ENCODE results near the gene C22orf39.

Gene C22orf39

GRCh38 chr22:19476023-19476422, 28.5 kb upstream of the C22orf39 start:
- DNase-seq = no peak

- no peak for DNase-seq
Measured at GRCh38 chr22:19473578-19473977, 26.1 kb upstream of the C22orf39 start.

DNA sequence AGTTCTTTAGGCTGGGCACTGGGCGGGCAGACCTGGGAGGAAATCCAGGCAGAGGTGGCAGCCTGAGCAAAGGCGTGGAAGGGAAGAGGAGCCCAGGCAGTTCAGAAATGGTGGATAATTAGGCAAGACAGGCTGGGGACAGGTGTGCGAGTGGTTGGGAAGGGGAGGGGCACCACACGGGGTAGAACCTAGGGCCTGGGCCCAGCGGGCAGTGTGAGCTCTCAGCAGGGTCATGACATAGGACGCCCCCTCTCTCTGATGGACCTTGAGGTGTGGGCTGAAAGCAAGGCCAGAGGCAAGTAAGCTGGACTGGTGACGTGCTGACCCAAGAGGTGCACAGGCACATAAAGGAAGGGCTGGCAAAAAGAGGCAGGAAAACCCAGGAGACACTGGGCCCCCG, 24.7 kb upstream of the C22orf39 start:
- no peak for DNase-seq

DNA sequence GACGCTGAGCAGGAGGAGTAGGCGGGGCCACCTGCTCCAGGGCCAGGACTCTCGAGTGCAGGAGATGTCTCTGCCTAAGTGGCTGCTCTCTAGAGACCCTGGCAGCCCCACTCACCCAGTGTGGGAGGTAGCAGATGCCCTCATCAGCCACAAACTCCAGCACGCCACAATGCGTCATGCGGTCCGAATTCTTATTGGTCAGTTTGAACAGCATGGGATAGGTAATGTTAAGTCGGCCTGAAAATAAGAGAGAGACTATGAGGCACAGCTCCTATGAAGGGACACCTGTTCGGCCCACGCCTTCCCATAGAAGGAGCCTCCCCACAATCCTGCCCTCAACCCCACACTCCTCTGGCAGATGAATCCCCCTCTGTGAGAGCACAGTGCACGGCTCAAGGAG, 24.1 kb upstream of the C22orf39 start:
- no peak for DNase-seq

- no peak for DNase-seq
Measured at GRCh38 chr22:19470010-19470409, 22.5 kb upstream of the C22orf39 start.

DNA sequence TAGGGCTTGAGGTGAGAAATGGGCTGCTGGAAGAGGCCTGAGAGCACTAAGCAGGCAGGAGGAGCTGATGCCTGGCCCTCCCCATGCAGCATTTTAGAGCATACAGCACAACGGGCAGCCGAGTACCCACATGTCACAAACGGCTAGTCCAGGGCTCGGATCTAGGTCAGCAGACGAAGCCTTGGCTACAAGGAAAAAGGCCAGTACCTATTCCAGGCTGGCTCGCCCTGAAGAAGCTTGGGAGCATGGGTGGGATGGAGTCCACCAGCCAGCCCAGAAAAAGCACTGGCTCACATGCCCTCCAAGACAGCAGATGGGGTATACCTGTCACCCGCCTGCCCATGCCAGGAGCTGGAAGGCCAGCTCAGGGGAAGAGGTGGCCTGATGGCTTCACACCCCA, 21.9 kb upstream of the C22orf39 start:
- DNase-seq = no peak

DNA sequence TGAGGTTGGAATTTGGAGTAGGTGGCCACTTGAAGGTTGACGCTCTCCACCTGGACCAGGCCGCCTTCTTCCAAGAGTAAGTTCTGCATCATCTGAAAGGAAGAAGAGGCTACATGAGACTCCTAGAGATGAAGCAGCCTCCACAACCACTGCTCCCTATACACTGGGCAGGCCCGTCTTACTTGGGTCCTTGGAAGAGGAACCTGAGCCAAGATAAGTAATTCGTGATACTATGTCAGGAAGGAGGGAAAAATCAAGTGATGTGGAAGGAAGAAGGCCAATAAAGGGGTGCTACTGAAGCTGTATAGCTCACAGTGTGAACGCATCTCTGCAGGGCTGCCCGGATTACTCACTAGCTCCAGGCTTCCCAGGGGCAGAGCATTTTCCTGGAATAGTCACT, 20.4 kb upstream of the C22orf39 start:
- DNase-seq = no peak

- no peak for DNase-seq
Measured at GRCh38 chr22:19466848-19467752, 19.6 kb upstream of the C22orf39 start.

- no peak for DNase-seq
Measured at GRCh38 chr22:19466126-19466716, 18.7 kb upstream of the C22orf39 start.

DNA sequence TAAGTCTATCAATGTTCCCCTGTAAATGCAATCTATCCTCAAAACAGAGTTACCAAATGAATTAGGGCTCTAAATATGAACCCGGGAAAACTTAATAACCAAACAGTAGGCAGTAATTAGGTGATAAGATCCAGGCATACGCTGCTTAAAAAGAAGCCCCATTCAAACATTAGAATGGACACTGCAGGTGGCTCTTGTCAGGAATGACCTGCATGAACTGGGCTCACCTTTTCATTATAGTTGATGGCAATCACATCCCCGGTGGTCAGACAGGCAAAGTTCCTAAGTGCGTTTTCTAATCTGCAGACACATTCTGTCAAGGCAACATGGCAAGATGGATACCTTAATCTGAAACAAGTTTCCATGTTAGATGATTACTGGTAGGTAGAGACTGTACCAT, 17.5 kb upstream of the C22orf39 start:
- DNase-seq = no peak

DNA sequence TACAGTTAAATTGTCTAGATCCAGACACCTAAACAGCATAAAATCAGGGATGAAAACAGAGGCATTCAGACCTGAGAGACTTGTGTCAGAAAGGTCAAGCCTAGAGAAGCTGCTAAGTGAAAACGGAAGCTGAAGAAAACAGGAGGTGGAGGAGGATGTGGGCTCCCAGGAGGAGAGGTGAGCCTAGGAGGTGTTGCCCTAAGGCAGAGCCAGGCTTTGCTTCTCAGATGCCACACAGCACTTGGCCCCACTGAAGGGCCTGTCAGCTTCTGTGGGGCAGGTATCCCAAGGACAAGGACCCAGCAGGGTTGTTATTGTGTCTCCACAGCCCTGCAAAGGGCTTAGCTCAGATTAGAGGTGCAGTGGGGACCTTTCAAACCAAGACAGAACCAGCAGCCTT, 17.0 kb upstream of the C22orf39 start:
- DNase-seq = no peak

DNA sequence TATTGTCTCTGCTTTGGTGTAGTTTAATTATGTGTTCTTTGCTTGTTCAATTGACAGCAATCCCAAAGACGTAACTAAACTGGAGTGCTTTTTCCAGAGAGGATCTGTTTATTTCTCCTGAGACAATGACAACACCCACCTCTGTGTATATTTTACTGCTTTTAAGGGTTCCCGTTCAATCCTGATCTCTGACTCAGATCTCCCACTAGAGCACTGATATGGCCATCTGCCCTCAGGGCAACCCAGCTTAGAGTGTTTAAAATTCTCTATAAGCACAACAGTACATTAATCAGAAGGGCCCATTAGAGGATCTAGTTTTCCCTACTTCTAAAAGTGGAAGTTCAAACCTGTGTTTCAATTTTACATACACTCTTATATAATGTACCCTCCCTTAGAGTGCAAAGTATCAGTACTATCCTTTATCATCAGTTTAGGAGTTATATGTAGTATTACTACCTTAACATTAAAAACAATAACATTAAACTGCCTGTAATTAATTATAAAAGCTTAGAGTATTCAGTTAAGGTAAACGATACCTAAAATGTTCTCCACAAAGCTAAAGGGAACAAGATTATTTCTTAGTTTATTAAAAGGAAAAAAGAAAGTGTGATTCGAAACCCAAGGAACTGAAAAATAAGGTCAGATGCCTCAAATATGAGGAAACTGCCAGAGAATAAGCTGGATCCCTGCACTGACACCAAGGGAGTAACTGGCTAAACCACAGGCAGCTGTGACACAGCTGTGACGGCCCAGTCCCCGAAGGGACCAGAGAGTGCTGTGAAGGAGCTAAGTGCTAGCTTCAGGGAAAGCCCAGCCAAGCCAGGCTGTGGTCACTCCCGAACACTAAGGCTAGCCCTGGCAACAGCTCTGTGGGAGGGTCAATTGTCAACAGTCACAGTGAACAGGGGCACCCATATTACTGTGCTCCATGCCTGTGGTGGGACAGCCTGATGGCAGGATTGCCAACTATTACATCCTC, 16.3 kb upstream of the C22orf39 start:
- DNase-seq = no peak

DNA sequence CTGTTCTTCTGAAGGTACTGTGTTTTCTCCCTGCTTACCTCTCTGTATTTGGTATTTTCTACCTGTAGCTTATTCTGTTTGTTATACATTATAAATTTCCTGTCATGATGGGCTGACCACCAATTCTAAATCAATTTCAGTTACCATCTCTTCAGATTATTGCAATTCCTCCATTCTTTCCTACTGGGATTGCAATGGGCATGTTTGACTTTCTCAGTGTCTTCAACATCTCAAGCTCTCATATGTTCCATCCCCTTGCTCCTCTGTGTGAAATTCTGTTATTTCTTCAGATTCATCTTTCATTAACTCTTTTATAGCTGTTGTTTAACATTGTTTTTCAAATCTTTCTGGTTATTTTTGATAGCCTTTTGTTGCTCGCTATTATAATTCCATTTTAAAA, 15.5 kb upstream of the C22orf39 start:
- DNase-seq = no peak

DNA sequence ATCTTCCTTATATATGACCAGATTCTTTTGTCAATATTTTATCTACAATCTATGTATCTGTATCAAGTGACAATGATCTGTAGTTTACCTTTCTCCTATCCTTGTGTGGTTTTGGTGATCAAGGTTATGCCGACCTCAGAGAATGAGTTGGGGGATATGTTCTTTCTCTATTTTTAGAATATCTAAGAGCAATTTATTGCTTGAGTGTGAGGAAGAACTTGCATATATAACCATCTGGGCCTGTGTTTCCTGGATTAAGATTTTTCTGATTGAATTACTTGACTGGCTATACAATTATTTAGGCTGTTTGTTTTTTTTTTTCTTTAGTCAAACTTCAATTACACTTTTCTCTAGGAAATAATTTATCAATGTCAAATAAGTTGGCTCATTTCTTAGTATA, 14.0 kb upstream of the C22orf39 start:
- no peak for DNase-seq

GRCh38 chr22:19460036-19460435, 12.5 kb upstream of the C22orf39 start:
- DNase-seq = no peak

- no peak for DNase-seq
Measured at GRCh38 chr22:19457828-19458428, 10.4 kb upstream of the C22orf39 start.

DNA sequence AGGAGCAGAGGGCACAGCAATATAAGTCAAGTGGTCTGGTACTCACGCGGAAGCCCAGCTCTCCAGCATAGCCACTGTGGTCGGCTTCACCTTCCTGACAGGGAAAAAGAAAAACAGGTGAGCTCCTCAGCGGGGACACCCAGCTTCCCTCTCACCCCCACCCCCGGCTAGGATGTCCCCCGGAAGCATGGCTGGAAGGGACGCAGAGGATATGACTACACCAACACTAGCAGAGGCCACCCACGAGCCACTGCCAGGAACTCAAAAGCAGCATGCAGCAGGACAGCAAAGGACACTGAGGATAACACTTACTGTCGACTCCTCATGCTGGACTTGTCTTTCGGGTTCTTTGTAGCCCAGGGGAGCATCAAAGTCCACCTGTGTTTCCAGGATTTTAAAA, 9.0 kb upstream of the C22orf39 start:
- no peak for DNase-seq

- DNase-seq = no peak
Measured at GRCh38 chr22:19455585-19456370, 8.3 kb upstream of the C22orf39 start.

- DNase-seq = no peak
Measured at GRCh38 chr22:19455033-19455432, 7.5 kb upstream of the C22orf39 start.

- no peak for DNase-seq
Measured at GRCh38 chr22:19454156-19454555, 6.6 kb upstream of the C22orf39 start.

DNA sequence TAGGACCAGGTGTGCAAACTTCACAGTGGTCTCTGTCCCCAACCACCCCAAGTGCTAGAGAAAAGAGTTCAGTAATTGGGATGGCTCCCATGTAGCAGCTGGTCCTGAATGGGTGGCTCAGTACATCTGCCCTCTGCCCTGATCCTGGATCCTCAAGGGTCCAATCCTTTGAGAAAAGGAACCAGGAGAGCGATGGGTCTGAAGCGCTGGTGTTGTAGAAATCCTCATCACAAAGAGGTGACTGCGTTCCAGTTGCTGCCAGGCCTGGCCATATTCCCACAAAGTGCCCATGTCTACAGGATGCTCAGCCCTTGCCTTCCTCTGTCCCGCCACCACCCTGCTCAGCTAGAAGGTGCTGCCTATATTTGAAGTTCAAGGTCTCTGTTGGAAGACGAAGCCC, 6.2 kb upstream of the C22orf39 start:
- DNase-seq = no peak

- no peak for DNase-seq
Measured at GRCh38 chr22:19451570-19451969, 4.1 kb upstream of the C22orf39 start.
